ENCODE results near the gene LRP1.

LRP1 gene

DNA sequence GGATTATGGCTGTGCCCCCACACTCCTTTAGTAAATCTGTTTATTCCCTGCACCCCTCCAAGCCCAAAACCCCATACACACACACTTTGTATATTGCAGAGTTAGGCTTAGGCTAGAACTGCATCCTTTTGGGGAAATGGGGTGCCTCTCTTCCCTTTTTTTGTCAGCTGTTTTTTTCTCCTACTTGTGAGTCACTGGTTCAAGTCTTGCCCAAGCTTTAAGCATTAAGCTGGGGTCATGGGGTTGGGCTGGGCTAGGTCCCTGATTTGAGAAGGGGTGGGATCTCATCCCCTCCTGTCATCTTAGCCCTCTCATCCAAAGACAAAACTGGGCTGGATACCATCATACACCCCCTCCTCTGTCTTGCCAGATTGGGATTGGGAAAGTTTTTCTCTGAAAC lies 1.6 kb downstream of the LRP1 start:
- DNase-seq (ENCODE audit: low read depth, low spot score), result no peak
- in situ Hi-C loops (cut with HindIII; ENCODE audit: low sequenced_read_pairs), result loop anchor here (5.0 kb wide), 1 partner anchor 42 kb away; no protein-coding TSS in a partner anchor
- H3K4me3 ChIP-seq (ENCODE audit: low read depth, low read length), result peak overlapping the region; percentile 88
- TF ChIP-seq, protein P1, sequence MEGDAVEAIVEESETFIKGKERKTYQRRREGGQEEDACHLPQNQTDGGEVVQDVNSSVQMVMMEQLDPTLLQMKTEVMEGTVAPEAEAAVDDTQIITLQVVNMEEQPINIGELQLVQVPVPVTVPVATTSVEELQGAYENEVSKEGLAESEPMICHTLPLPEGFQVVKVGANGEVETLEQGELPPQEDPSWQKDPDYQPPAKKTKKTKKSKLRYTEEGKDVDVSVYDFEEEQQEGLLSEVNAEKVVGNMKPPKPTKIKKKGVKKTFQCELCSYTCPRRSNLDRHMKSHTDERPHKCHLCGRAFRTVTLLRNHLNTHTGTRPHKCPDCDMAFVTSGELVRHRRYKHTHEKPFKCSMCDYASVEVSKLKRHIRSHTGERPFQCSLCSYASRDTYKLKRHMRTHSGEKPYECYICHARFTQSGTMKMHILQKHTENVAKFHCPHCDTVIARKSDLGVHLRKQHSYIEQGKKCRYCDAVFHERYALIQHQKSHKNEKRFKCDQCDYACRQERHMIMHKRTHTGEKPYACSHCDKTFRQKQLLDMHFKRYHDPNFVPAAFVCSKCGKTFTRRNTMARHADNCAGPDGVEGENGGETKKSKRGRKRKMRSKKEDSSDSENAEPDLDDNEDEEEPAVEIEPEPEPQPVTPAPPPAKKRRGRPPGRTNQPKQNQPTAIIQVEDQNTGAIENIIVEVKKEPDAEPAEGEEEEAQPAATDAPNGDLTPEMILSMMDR (IDR thresholded peaks at IDR 0.05; ENCODE audit: low read depth, low read length), result no peak

GRCh38 chr12:57130941-57131340 lies 2.7 kb downstream of the LRP1 start:
- TF ChIP-seq, protein P1 (IDR thresholded peaks at IDR 0.05; ENCODE audit: low read depth, low read length), result no peak
- no peak for DNase-seq (ENCODE audit: low read depth, low spot score)
- H3K4me3 ChIP-seq (ENCODE audit: low read depth, low read length), result peak overlapping the region; percentile 88
- in situ Hi-C loops (cut with HindIII; ENCODE audit: low sequenced_read_pairs), result loop anchor here (5.0 kb wide), 1 partner anchor 41 kb away; no protein-coding TSS in a partner anchor

DNA sequence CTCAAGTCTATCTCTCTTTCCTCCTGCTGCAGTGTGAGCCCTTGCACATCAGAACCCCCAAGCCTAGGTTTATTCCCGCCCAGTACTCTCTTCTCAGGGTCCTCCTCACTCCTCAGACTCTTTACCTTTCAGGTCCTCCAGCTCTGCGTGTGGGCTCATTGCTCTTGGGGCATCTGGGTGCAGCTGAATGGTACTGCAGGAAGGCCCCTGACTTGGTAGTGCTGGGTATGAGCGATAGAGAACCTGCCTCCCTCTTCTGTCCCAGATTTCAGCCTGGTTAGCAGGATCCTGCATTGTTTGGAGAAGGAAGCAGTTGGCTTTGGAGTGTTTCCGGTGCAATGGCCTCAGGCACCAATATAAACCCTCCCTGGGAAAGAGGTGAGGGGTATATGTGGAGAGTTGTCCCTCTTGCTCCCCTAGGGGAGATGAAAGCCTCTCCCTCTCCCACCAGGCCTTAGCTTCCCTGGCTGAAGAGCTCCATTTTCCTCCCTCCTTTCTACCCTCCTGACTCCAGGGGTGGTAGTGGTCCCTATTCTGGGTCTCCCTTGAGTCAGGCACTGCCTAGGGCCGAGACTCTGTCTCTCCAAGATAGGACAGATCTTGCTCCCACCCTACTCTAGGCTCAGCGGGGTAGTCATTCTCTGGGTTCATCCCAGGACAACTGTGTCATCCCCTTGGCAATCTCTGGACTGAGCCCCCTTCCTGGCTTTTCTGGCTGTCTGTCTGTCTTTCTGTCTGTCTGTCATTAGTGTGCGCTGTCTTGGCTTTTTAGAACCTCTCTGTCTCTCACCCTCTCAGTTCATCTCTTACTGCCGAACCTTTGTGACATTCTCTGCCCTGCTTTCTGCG lies 3.8 kb downstream of the LRP1 start:
- TF ChIP-seq, protein P1 (IDR thresholded peaks at IDR 0.05; ENCODE audit: low read depth, low read length), result no peak
- no peak for DNase-seq (ENCODE audit: low read depth, low spot score)
- in situ Hi-C loops (cut with HindIII; ENCODE audit: low sequenced_read_pairs), result loop anchor here (5.0 kb wide), 1 partner anchor 40 kb away; no protein-coding TSS in a partner anchor
- peak overlapping the region; percentile 88 for H3K4me3 ChIP-seq (ENCODE audit: low read depth, low read length)

DNA sequence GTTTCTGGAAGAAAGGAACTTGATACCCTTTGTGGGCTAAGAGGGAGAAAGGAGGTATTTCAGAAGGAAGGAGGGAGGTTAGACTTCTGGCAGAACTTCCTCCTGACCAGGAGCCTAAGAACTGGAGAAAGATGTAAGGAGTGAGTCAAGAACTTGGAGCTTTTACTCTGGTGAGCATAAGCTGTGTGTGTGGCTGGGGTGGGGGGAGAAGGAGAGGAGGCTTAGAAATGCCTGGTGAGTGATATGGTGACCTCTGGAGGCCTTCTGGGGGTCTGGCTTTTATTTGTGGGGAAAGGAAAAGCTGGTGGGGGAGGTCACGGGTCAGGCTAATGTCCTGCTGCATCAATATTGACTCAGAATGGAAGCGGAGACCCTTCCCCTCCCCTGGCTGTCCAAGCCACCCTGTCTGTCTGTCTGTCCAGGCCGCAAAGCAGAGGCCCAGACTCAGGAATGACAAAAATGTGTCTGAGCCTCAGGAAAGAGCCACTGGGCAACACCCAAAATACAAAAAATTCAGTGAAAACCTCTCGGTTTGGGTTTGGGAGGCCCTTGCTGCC lies 4.8 kb downstream of the LRP1 start:
- in situ Hi-C loops (cut with HindIII; ENCODE audit: low sequenced_read_pairs), result loop anchor here (5.0 kb wide), 1 partner anchor 39 kb away; no protein-coding TSS in a partner anchor
- DNase-seq (ENCODE audit: low read depth, low spot score), result peak; percentile 59
- H3K4me3 ChIP-seq (ENCODE audit: low read depth, low read length), result peak overlapping the region; percentile 3
- TF ChIP-seq, protein P1 (IDR thresholded peaks at IDR 0.05; ENCODE audit: low read depth, low read length), result no peak

DNA sequence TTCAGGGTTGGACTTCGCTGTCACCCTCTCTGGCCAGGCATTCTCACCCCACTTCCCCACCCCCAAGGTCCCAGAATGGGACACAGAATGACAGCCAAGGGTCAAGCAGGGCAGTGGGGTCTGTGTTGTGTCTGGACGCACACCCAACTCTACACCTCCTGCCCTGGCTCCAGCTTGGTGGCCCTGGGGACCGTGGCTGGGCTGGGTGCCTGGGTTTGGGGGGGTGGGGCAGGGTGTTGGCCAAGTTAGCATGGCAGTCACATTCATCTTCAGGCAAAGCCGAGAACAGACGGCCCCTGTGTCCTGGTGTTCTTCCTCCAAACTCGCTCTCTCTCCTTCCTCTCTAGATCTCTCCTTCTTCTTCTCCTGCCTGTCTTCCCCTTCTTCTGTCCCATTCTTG lies 5.6 kb downstream of the LRP1 start:
- TF ChIP-seq, protein P1 (IDR thresholded peaks at IDR 0.05; ENCODE audit: low read depth, low read length), result no peak
- in situ Hi-C loops (cut with HindIII; ENCODE audit: low sequenced_read_pairs), result loop anchor here (5.0 kb wide), 1 partner anchor 38 kb away; no protein-coding TSS in a partner anchor
- DNase-seq (ENCODE audit: low read depth, low spot score), result no peak
- no peak overlapping the region for H3K4me3 ChIP-seq (ENCODE audit: low read depth, low read length)

GRCh38 chr12:57134949-57135348 lies 6.7 kb downstream of the LRP1 start:
- TF ChIP-seq, protein P1 (IDR thresholded peaks at IDR 0.05; ENCODE audit: low read depth, low read length), result no peak
- no peak overlapping the region for H3K4me3 ChIP-seq (ENCODE audit: low read depth, low read length)
- in situ Hi-C loops (cut with HindIII; ENCODE audit: low sequenced_read_pairs), result loop anchor here (5.0 kb wide), 1 partner anchor 37 kb away; no protein-coding TSS in a partner anchor
- no peak for DNase-seq (ENCODE audit: low read depth, low spot score)
